ENCODE results near the gene TMEM92.

Gene TMEM92

DNA sequence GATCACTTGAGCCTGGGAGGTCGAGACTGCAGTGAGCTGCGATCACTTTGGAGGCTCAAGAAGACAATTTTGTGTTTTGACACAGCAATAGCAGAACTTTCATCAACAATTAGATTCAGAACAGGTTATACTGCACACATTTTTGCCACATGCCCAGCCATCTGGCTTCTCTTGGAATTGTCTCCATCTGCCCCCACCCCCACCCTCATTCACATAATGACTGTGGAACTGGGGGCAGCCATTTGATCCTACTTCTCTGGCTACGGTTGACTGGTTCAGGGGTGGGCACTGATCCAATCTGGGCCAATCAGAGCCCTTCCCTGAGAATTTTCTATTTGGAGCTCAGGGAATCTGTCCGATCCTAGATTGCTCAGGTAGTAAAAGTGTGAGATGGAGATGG lies 14.0 kb downstream of the TMEM92 start:
- no peak for TF ChIP-seq Cebpa-rat (IDR thresholded peaks at IDR 0.05)
- H3K9me3 ChIP-seq (replicated peaks in 1 of 11) = peaks cover 0 to 10% (median 2%) of the 10 kb centered on the region in 11 experiments; a peak in 12 of 22 replicates
- H3K36me3 ChIP-seq = peaks cover 0 to 24% (median 0%) of the 10 kb centered on the region in 11 experiments; a peak in 7 of 22 replicates
- H4K20me1 ChIP-seq = no peaks in the 10 kb centered on the region
- peak overlapping the region in 9 of 11 experiments; percentile 66 to 97 (median 91); a peak in 17 of 22 replicates for H3K4me2 ChIP-seq
- peak overlapping the region in 4 of 10 experiments; percentile 52 to 71 (median 59); a peak in 7 of 20 replicates for H3K4me3 ChIP-seq
- peak overlapping the region in 8 of 11 experiments; percentile 23 to 88 (median 82); a peak in 13 of 22 replicates for H3K27ac ChIP-seq
- peaks cover 42 to 96% (median 66%) of the 10 kb centered on the region in 10 experiments for H3K4me1 ChIP-seq
- peak overlapping the region in 4 of 11 experiments; percentile 62 to 78 (median 70); a peak in 5 of 22 replicates for H3K9ac ChIP-seq
- H3K27me3 ChIP-seq = no peaks in the 10 kb centered on the region; a peak in 1 of 22 replicates

DNA sequence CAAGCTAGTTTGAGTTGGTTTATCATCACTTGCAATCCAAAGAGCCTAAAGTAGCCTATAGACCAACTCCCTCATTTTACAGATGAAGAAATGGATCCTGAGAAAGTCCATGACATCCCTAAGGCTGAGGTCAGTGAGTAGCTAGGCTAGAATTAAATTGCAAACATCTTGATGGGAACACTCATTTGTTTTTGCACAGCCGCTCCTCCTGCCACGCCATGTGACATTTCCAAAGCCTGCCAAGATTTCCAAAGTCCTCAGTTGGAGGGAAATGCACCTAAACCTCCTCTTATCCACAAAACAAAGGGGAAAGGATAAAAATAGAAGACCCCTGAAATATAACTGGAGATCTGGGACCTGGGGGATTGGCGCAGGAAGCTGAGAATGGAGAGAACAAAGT lies 15.0 kb downstream of the TMEM92 start:
- H3K9me3 ChIP-seq (replicated peaks in 1 of 11) = 0 out of 22 replicates have a peak, but pooled peaks cover 0 to under 1% (median 0%) of the 10 kb centered on the region in 11 experiments
- peaks cover 0 to 14% (median 0%) of the 10 kb centered on the region in 11 experiments; a peak in 2 of 22 replicates for H3K36me3 ChIP-seq
- H3K9ac ChIP-seq = peak overlapping the region in 8 of 11 experiments; percentile 38 to 78 (median 63); a peak in 14 of 22 replicates
- TF ChIP-seq Cebpa-rat (IDR thresholded peaks at IDR 0.05) = no peak
- H3K4me2 ChIP-seq = peak overlapping the region; percentile 45 to 97 (median 88)
- no peaks in the 10 kb centered on the region for H4K20me1 ChIP-seq
- peaks cover 0 to 8% (median 0%) of the 10 kb centered on the region in 11 experiments; a peak in 1 of 22 replicates for H3K27me3 ChIP-seq
- peak overlapping the region in 7 of 10 experiments; percentile 28 to 71 (median 52); a peak in 13 of 20 replicates for H3K4me3 ChIP-seq
- peaks cover 42 to 92% (median 64%) of the 10 kb centered on the region in 10 experiments for H3K4me1 ChIP-seq
- peak overlapping the region; percentile 38 to 88 (median 81); a peak in 21 of 22 replicates for H3K27ac ChIP-seq

GRCh38 chr17:50289991-50290702 lies 15.9 kb downstream of the TMEM92 start:
- H3K4me3 ChIP-seq = peak overlapping the region in 7 of 10 experiments; percentile 28 to 71 (median 52); a peak in 13 of 20 replicates

DNA sequence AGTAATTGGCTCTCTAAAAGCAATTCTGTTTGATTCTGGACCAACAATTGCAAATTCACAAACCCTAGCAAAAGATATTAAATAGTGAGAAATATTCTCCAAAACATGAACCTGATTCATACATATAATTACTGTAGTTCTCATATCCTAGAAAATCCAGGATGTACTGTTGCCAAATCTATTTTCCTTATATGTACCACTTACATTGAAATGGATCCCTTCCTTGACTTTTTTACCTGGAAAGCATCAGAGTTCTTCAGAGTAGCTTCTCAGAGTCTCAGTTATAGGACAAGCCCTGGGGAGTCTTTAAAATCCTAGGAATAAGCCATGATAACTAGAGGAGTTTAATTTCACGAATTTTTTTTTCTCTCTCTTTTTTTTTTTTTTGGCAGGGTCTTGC lies 16.7 kb downstream of the TMEM92 start:
- Histone ChIP-seq H3K4me2 (peak overlapping the region in 8 of 11 experiments; percentile 66 to 97 (median 90); a peak in 16 of 22 replicates), H3K27me3 (peaks cover 0 to 11% (median 0%) of the 10 kb centered on the region in 11 experiments; a peak in 3 of 22 replicates), H4K20me1 (no peaks in the 10 kb centered on the region), H3K27ac (peak overlapping the region in 10 of 11 experiments; percentile 57 to 88 (median 82); a peak in 19 of 22 replicates), H3K4me1 (peaks cover 33 to 80% (median 54%) of the 10 kb centered on the region in 10 experiments), H3K36me3 (peaks cover 0 to 11% (median 0%) of the 10 kb centered on the region in 11 experiments; a peak in 1 of 22 replicates), H3K9me3 (replicated peaks in 1 of 11) (no peaks in the 10 kb centered on the region), H3K9ac (peak overlapping the region in 5 of 11 experiments; percentile 52 to 78 (median 64); a peak in 8 of 22 replicates), H3K4me3 (no peak overlapping the region)
- no peak for TF ChIP-seq Cebpa-rat (IDR thresholded peaks at IDR 0.05)

More at GRCh38 chr17:50289991-50290702, 15.9 kb downstream of the TMEM92 start:
- Histone ChIP-seq H3K27ac (peak overlapping the region; percentile 38 to 88 (median 81); a peak in 21 of 22 replicates), H3K9ac (peak overlapping the region in 10 of 11 experiments; percentile 5 to 78 (median 58); a peak in 16 of 22 replicates), H4K20me1 (no peaks in the 10 kb centered on the region), H3K27me3 (peaks cover 0 to 11% (median 0%) of the 10 kb centered on the region in 11 experiments; a peak in 3 of 22 replicates), H3K4me1 (peaks cover 40 to 87% (median 60%) of the 10 kb centered on the region in 10 experiments), H3K9me3 (replicated peaks in 1 of 11) (no peaks in the 10 kb centered on the region), H3K36me3 (peaks cover 0 to 11% (median 0%) of the 10 kb centered on the region in 11 experiments; a peak in 1 of 22 replicates), H3K4me2 (peak overlapping the region; percentile 45 to 97 (median 88))
- TF ChIP-seq Cebpa-rat (IDR thresholded peaks at IDR 0.05) = peak; percentile 40 to 95 (median 87); a peak in 18 of 22 replicates

- H3K4me2 ChIP-seq = peak overlapping the region in 3 of 11 experiments; percentile 0 to 93 (median 18); a peak in 5 of 22 replicates
- H3K36me3 ChIP-seq = no peaks in the 10 kb centered on the region
- H3K27me3 ChIP-seq = peaks cover 0 to 11% (median 0%) of the 10 kb centered on the region in 11 experiments; a peak in 3 of 22 replicates
- no peaks in the 10 kb centered on the region for H3K9me3 ChIP-seq (replicated peaks in 1 of 11)
- no peak for TF ChIP-seq Cebpa-rat (IDR thresholded peaks at IDR 0.05)
- H3K9ac ChIP-seq = no peak overlapping the region
- peaks cover 23 to 65% (median 40%) of the 10 kb centered on the region in 10 experiments for H3K4me1 ChIP-seq
- H3K27ac ChIP-seq = peak overlapping the region in 1 of 11 experiments; percentile 86; a peak in 1 of 22 replicates
- no peak overlapping the region for H3K4me3 ChIP-seq
- no peaks in the 10 kb centered on the region for H4K20me1 ChIP-seq
Measured at GRCh38 chr17:50292465-50292864, 18.2 kb downstream of the TMEM92 start.

- Histone ChIP-seq H3K4me3 (no peak overlapping the region), H4K20me1 (no peaks in the 10 kb centered on the region), H3K4me2 (no peak overlapping the region), H3K9ac (no peak overlapping the region), H3K4me1 (peaks cover 5 to 55% (median 25%) of the 10 kb centered on the region in 10 experiments), H3K27me3 (peaks cover 0 to 11% (median 0%) of the 10 kb centered on the region in 11 experiments; a peak in 3 of 22 replicates), H3K9me3 (replicated peaks in 1 of 11) (no peaks in the 10 kb centered on the region), H3K36me3 (no peaks in the 10 kb centered on the region), H3K27ac (no peak overlapping the region)
- no peak for TF ChIP-seq Cebpa-rat (IDR thresholded peaks at IDR 0.05)
Measured at GRCh38 chr17:50295021-50295420, 20.8 kb downstream of the TMEM92 start.

GRCh38 chr17:50297407-50297865 lies 23.2 kb downstream of the TMEM92 start:
- TF ChIP-seq Cebpa-rat (IDR thresholded peaks at IDR 0.05) = no peak
- Histone ChIP-seq H3K9ac (no peak overlapping the region), H4K20me1 (no peaks in the 10 kb centered on the region), H3K4me1 (peaks cover 0 to 46% (median 30%) of the 10 kb centered on the region in 10 experiments; a peak in 15 of 20 replicates), H3K9me3 (replicated peaks in 1 of 11) (no peaks in the 10 kb centered on the region), H3K36me3 (no peaks in the 10 kb centered on the region), H3K4me3 (no peak overlapping the region), H3K27ac (no peak overlapping the region), H3K4me2 (peak overlapping the region in 3 of 11 experiments; percentile 6 to 34 (median 19); a peak in 7 of 22 replicates), H3K27me3 (peaks cover 0 to 11% (median 0%) of the 10 kb centered on the region in 11 experiments; a peak in 3 of 22 replicates)

- no peak overlapping the region for H3K27ac ChIP-seq
- peaks cover 0 to 45% (median 33%) of the 10 kb centered on the region in 10 experiments; a peak in 15 of 20 replicates for H3K4me1 ChIP-seq
- H3K4me2 ChIP-seq = peak overlapping the region in 4 of 11 experiments; percentile 6 to 34 (median 12); a peak in 7 of 22 replicates
- H3K9me3 ChIP-seq (replicated peaks in 1 of 11) = no peaks in the 10 kb centered on the region
- H4K20me1 ChIP-seq = no peaks in the 10 kb centered on the region
- peaks cover 0 to 11% (median 0%) of the 10 kb centered on the region in 11 experiments; a peak in 3 of 22 replicates for H3K27me3 ChIP-seq
- TF ChIP-seq Cebpa-rat (IDR thresholded peaks at IDR 0.05) = no peak
- H3K9ac ChIP-seq = no peak overlapping the region
- no peak overlapping the region for H3K4me3 ChIP-seq
- no peaks in the 10 kb centered on the region for H3K36me3 ChIP-seq
Measured at GRCh38 chr17:50298018-50298417, 23.8 kb downstream of the TMEM92 start.
